T-helper 2 cell (primary cell): ENCODE data around the gene GAB2.

Experiments used
- DNase-seq, 5 experiments: peaks; one replicate each; pipeline versions ENCODE4 v3.0.0 to v3.0.0-alpha.2; 2012 to 2022

The GAB2 gene

GRCh38 chr11:78400116-78400515 lies 17.5 kb downstream of the GAB2 start:
- no peak for DNase-seq

GRCh38 chr11:78399136-78399535 lies 18.5 kb downstream of the GAB2 start:
- DNase-seq, result no peak

- DNase-seq, result no peak
These were observed 18.9 kb downstream of the GAB2 start for GRCh38 chr11:78398715-78399114.

GRCh38 chr11:78397398-78397797 lies 20.2 kb downstream of the GAB2 start:
- peak in 1 of 5 experiments; percentile 93 for DNase-seq

GRCh38 chr11:78395597-78395996 lies 22.0 kb downstream of the GAB2 start:
- DNase-seq, result no peak

GRCh38 chr11:78392854-78393253 lies 24.8 kb downstream of the GAB2 start:
- DNase-seq, result no peak

GRCh38 chr11:78391424-78391823 lies 26.2 kb downstream of the GAB2 start:
- no peak for DNase-seq

- DNase-seq, result no peak
These were observed 26.8 kb downstream of the GAB2 start for GRCh38 chr11:78390809-78391208.

- no peak for DNase-seq
These were observed 31.2 kb downstream of the GAB2 start for GRCh38 chr11:78386215-78386941.

GRCh38 chr11:78385205-78385604 lies 32.4 kb downstream of the GAB2 start:
- no peak for DNase-seq

GRCh38 chr11:78384231-78384630 lies 33.4 kb downstream of the GAB2 start:
- no peak for DNase-seq

- DNase-seq, result no peak
These were observed 35.8 kb downstream of the GAB2 start for GRCh38 chr11:78381865-78382264.

- no peak for DNase-seq
These were observed 37.0 kb downstream of the GAB2 start for GRCh38 chr11:78380615-78381051.

GRCh38 chr11:78379039-78379670 lies 38.5 kb downstream of the GAB2 start:
- peak in 1 of 5 experiments; percentile 59 for DNase-seq

- DNase-seq, result no peak
These were observed 39.8 kb downstream of the GAB2 start for GRCh38 chr11:78377625-78378418.

- no peak for DNase-seq
These were observed 40.8 kb downstream of the GAB2 start for GRCh38 chr11:78376858-78377257.

- no peak for DNase-seq
These were observed 42.7 kb downstream of the GAB2 start for GRCh38 chr11:78374917-78375316.

- DNase-seq, result no peak
These were observed 43.9 kb downstream of the GAB2 start for GRCh38 chr11:78373689-78374088.

- no peak for DNase-seq
These were observed 45.4 kb downstream of the GAB2 start for GRCh38 chr11:78372114-78372768.

- no peak for DNase-seq
These were observed 46.3 kb downstream of the GAB2 start for GRCh38 chr11:78371221-78371891.

GRCh38 chr11:78370406-78371172 lies 47.0 kb downstream of the GAB2 start:
- DNase-seq, result no peak

- no peak for DNase-seq
These were observed 52.2 kb downstream of the GAB2 start for GRCh38 chr11:78365381-78365792.
